GM12891 (cell line): ENCODE data around the gene PSG5. TPM values are rescaled to one million over a fixed set of nuclear protein-coding genes. Genes with fewer than 3 reads are reported as not detected.
"Not testable (repeated sequence)": the region's sequence is repeated elsewhere in the genome, so short reads cannot be mapped to it uniquely, and the experiment has no call there.

Experiments used
- DNase-seq: peaks from one replicate; pipeline ENCODE4 v3.0.0; 2011; ENCODE audit warnings: low spot score; ENCODE audit not compliant: insufficient read length
- FAIRE-seq: peaks from 2 replicates; lab custom pipeline; 2011; peaks lifted over from hg19 to GRCh38; lab: Jason Lieb, UNC
- PAX5 ChIP-seq: IDR thresholded peaks from 2 replicates; pipeline ENCODE4 v1.6.1; 2011; ENCODE audit warnings: low read length, moderate library complexity, mild to moderate bottlenecking; ENCODE audit not compliant: insufficient read depth, severe bottlenecking
- POLR2A ChIP-seq: IDR thresholded peaks from 2 replicates; pipeline ENCODE4 v1.6.1; 2011; ENCODE audit warnings: low read depth, low read length, control low read depth
- POLR2AphosphoS5 ChIP-seq: IDR thresholded peaks from 2 replicates; pipeline ENCODE4 v1.6.1; 2011; ENCODE audit warnings: low read depth, low read length, control low read depth
- POU2F2 ChIP-seq: IDR thresholded peaks from 2 replicates; pipeline ENCODE4 v1.6.1; 2011; ENCODE audit warnings: low read depth, mild to moderate bottlenecking, control low read depth, low read length, moderate library complexity
- SPI1 ChIP-seq: IDR thresholded peaks from 2 replicates; pipeline ENCODE4 v1.6.1; 2011; ENCODE audit warnings: low read depth, low read length, control low read depth
- TAF1 ChIP-seq: IDR thresholded peaks from 2 replicates; pipeline ENCODE4 v1.6.1; 2011; ENCODE audit warnings: low read depth, low read length, control low read depth
- polyA plus RNA-seq: library from polyadenylated mRNA; unstranded; fragments of >200 nt; gene quantifications from one replicate; pipeline ENCODE4 v1.2.1, GENCODE V29; 2012; ENCODE audit warnings: low read depth, missing spikeins, inconsistent platforms; ENCODE audit not compliant: missing spikeins

The PSG5 gene
- not detected for polyA plus RNA-seq

GRCh38 chr19:43186311-43186935 is at the start of gene PSG5:
Gene PSG5 (minus strand): TSS chr19:43186536. CDS start chr19:43186405, 131 bp downstream.
- DNase-seq, FAIRE-seq: not testable (repeated sequence)

- not testable (repeated sequence) for DNase-seq, FAIRE-seq
These were observed 49.4 kb upstream of the PSG5 start for GRCh38 chr19:43235686-43236085.

GRCh38 chr19:43229315-43229714 is 43.0 kb upstream of the PSG5 start:
- DNase-seq, result no peak
- TF ChIP-seq TAF1 (no peak), PAX5 (no peak), POLR2AphosphoS5 (no peak), POU2F2 (no peak), SPI1 (no peak), POLR2A (no peak)
- FAIRE-seq, result no peak

GRCh38 chr19:43228730-43229129 is 42.4 kb upstream of the PSG5 start:
- DNase-seq, FAIRE-seq: not testable (repeated sequence)

GRCh38 chr19:43226986-43227385 is 40.6 kb upstream of the PSG5 start:
- DNase-seq, FAIRE-seq: not testable (repeated sequence)

- DNase-seq (no peak), FAIRE-seq (no peak)
- TF ChIP-seq PAX5, result no peak
- TF ChIP-seq POLR2A, result no peak
- TF ChIP-seq POU2F2, result no peak
- no peak for TF ChIP-seq TAF1
These were observed 38.5 kb upstream of the PSG5 start for GRCh38 chr19:43224855-43225253.

- FAIRE-seq, DNase-seq: not testable (repeated sequence)
These were observed 38.0 kb upstream of the PSG5 start for GRCh38 chr19:43224201-43224854.

- DNase-seq, FAIRE-seq: not testable (repeated sequence)
These were observed 35.6 kb upstream of the PSG5 start for GRCh38 chr19:43221891-43222290.

GRCh38 chr19:43219136-43219535 is 32.8 kb upstream of the PSG5 start:
- not testable (repeated sequence) for FAIRE-seq

GRCh38 chr19:43215881-43216280 is 29.5 kb upstream of the PSG5 start:
- FAIRE-seq, DNase-seq: not testable (repeated sequence)

More at GRCh38 chr19:43219136-43219535, 32.8 kb upstream of the PSG5 start:
- not testable (repeated sequence) for DNase-seq

GRCh38 chr19:43207991-43208390 is 21.7 kb upstream of the PSG5 start:
- TF ChIP-seq POU2F2, result no peak
- TF ChIP-seq SPI1, result no peak
- no peak for TF ChIP-seq POLR2AphosphoS5
- no peak for TF ChIP-seq TAF1
- no peak for TF ChIP-seq POLR2A
- FAIRE-seq (no peak), DNase-seq (no peak)

GRCh38 chr19:43207174-43207573 is 20.8 kb upstream of the PSG5 start:
- FAIRE-seq, DNase-seq: not testable (repeated sequence)

- not testable (repeated sequence) for FAIRE-seq, DNase-seq
These were observed 19.3 kb upstream of the PSG5 start, which contains the start of gene PSG4 for GRCh38 chr19:43205471-43206105. Gene PSG4 (minus strand): TSS chr19:43205638. CDS start chr19:43205536, 102 bp downstream.

GRCh38 chr19:43203611-43204010 is 17.3 kb upstream of the PSG5 start:
- DNase-seq, result not testable (repeated sequence)

GRCh38 chr19:43201891-43202290 is 15.6 kb upstream of the PSG5 start:
- not testable (repeated sequence) for DNase-seq, FAIRE-seq

More at GRCh38 chr19:43203611-43204010, 17.3 kb upstream of the PSG5 start:
- FAIRE-seq, result not testable (repeated sequence)

- not testable (repeated sequence) for DNase-seq, FAIRE-seq
These were observed 15.0 kb upstream of the PSG5 start for GRCh38 chr19:43201337-43201801.
